ENCODE measurements around the gene ARL11. TPM values are rescaled to one million over a fixed set of nuclear protein-coding genes. Genes with fewer than 3 reads are reported as not detected.
"Not testable (repeated sequence)": the region's sequence is repeated elsewhere in the genome, so short reads cannot be mapped to it uniquely, and the experiment has no call there.

Gene ARL11
- total and polyA plus RNA-seq, 12 donors = 0.09 to 1.1 (median 0.23) TPM

- intact Hi-C loops (cut with DNase I) = no loop called here
- no peak overlapping the region for H3K27ac ChIP-seq
- WGBS, 2 donors = 57 to 68% methylated on average over 1 of the region's 1 CpG
- peaks cover 0 to 16% (median 0%) of the 10 kb centered on the region in 11 donors for H3K9me3 ChIP-seq
- no peak for TF ChIP-seq CTCF (IDR thresholded peaks at IDR 0.05)
- DNase-seq (no peak), ATAC-seq (peak in 4 of 8 donors; percentile 17 to 66 (median 44))
- H3K4me3 ChIP-seq = no peak overlapping the region
- peaks cover 0 to 19% (median under 1%) of the 10 kb centered on the region in 9 donors for H3K4me1 ChIP-seq
- H3K27me3 ChIP-seq = no peaks in the 10 kb centered on the region
- no peaks in the 10 kb centered on the region for H3K36me3 ChIP-seq
Observed at GRCh38 chr13:49610176-49610575, 18.1 kb upstream of the ARL11 start.

- H3K27ac ChIP-seq; DNase-seq; H3K4me3 ChIP-seq; H3K27me3 ChIP-seq; ATAC-seq; H3K36me3 ChIP-seq; intact Hi-C loops (cut with DNase I): not testable (repeated sequence)
- WGBS, 2 donors = 97 to 100% methylated on average over 3 of the region's 3 CpGs
- peaks cover 2 to 37% (median 19%) of the 10 kb centered on the region in 9 donors for H3K4me1 ChIP-seq
- H3K9me3 ChIP-seq = peaks cover 0 to 16% (median 0%) of the 10 kb centered on the region in 11 donors
Observed at GRCh38 chr13:49612042-49612441, 16.3 kb upstream of the ARL11 start.

GRCh38 chr13:49615836-49616675, 12.3 kb upstream of the ARL11 start:
- Histone ChIP-seq H3K36me3 (no peaks in the 10 kb centered on the region), H3K9me3 (peaks cover 0 to 16% (median 0%) of the 10 kb centered on the region in 11 donors), H3K27me3 (no peaks in the 10 kb centered on the region), H3K27ac (peak overlapping the region in 9 of 10 donors; percentile 57 to 86 (median 68)), H3K4me3 (no peak overlapping the region), H3K4me1 (peaks cover 2 to 43% (median 21%) of the 10 kb centered on the region in 9 donors)
- no peak for DNase-seq
- TF ChIP-seq CTCF (IDR thresholded peaks at IDR 0.05) = no peak
- peak in 7 of 8 donors; percentile 34 to 70 (median 56) for ATAC-seq
- 37 to 43% methylated on average over 8 of the region's 8 CpGs for whole genome bisulfite sequencing, 2 donors
- intact Hi-C loops (cut with DNase I) = no loop called here

GRCh38 chr13:49616676-49617065, 11.6 kb upstream of the ARL11 start:
- intact Hi-C loops (cut with DNase I) = no loop called here
- 83 to 89% methylated on average over 3 of the region's 3 CpGs for WGBS, 2 donors
- ATAC-seq = no peak
- Histone ChIP-seq H3K36me3 (no peaks in the 10 kb centered on the region), H3K4me1 (peaks cover 2 to 43% (median 21%) of the 10 kb centered on the region in 9 donors), H3K9me3 (peaks cover 0 to 12% (median 0%) of the 10 kb centered on the region in 11 donors), H3K27me3 (no peaks in the 10 kb centered on the region), H3K27ac (peak overlapping the region in 9 of 10 donors; percentile 57 to 86 (median 68)), H3K4me3 (no peak overlapping the region)
- no peak for DNase-seq
- no peak for TF ChIP-seq CTCF (IDR thresholded peaks at IDR 0.05)
